Vagina (tissue), 2 donors: ENCODE results near the gene HLTF. TPM values are rescaled to one million over a fixed set of nuclear protein-coding genes. Genes with fewer than 3 reads are reported as not detected.

Experiments
- DNase-seq, 2 donors: peaks; one replicate each; pipeline ENCODE4 v3.0.0-alpha.2; 2017; ENCODE audit errors: extremely low spot score in 2 of 2
- H3K27ac ChIP-seq: fragments of 200-600 bp; sonication (generic); one replicate; pipeline ENCODE4 v1.5.1; 2019
- H3K27me3 ChIP-seq: fragments of 200-600 bp; sonication (generic); one replicate; pipeline ENCODE4 v1.5.1; 2019
- H3K36me3 ChIP-seq, 2 donors: fragments of 200-600 bp; sonication (generic); one replicate each; pipeline ENCODE4 v1.5.1; 2017 to 2019
- H3K4me1 ChIP-seq: fragments of 200-600 bp; sonication (generic); one replicate; pipeline ENCODE4 v1.5.1; 2019
- H3K4me3 ChIP-seq, 2 donors: fragments of 200-600 bp; sonication (generic); 1 replicate in 1 of 2; 2 replicates in 1 of 2; pipeline ENCODE4 v1.5.1; 2016 to 2019
- H3K9me3 ChIP-seq: fragments of 200-600 bp; sonication (generic); one replicate; pipeline ENCODE4 v1.5.1; 2019
- POLR2A ChIP-seq, 2 donors: fragments of 450-650 bp; IDR thresholded peaks; one replicate each; pipeline ENCODE4 v1.6.1; 2017; ENCODE audit warnings: antibody characterized with exemption in 2 of 2, mild to moderate bottlenecking in 2 of 2, moderate library complexity in 2 of 2
- POLR2AphosphoS5 ChIP-seq, 2 donors: sonication (generic); formaldehyde crosslinking; IDR thresholded peaks; one replicate each; pipeline ENCODE4 v1.9.0; 2017; ENCODE audit warnings: antibody characterized with exemption in 2 of 2, mild to moderate bottlenecking in 2 of 2, low read depth in 1 of 2; ENCODE audit not compliant: insufficient read depth in 1 of 2
- intact Hi-C: fragments of 100-400 bp; cut with DNase I; formaldehyde crosslinking; loops from one replicate; pipeline ENCODE4 v1.15.1; 2023
- total RNA-seq: library from RNA; depleted of rRNA; stranded (reverse); fragments of >200 nt; gene quantifications from one replicate; pipeline ENCODE4 v1.2.3, GENCODE V29; 2016
- TF ChIP-seq, protein P1 (sequence below), 3 experiments: fragments of 450-650 bp in 2 of 3; fragments of 200-600 bp in 1 of 3; sonication (generic) in 1 of 3; IDR thresholded peaks; one replicate each; pipeline ENCODE4 v1.5.1; 2017 to 2019; ENCODE audit warnings: antibody characterized with exemption in 3 of 3, mild to moderate bottlenecking in 2 of 3, moderate library complexity in 2 of 3

The HLTF gene
- total RNA-seq, 1 donor from 2014 or later = 27.0 TPM

DNA sequence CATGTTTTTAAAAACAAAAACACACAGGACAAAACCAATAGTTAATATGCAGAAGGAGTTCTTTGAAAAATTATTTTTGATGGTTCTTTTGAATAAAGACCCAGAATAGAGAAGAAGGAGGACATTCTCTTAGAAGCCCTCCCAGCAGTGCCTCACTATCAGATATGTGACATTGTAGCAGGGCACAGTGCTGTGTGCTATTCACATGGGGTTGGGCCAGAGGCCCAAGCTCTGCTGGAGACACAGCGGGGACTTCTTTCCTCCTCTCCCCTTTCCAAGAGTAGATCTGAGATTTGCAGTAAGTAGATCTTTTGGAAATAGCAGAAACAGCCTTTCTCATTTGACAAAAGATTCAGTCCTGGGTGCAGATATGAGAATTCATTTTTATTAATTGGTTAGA, 88.7 kb downstream of the HLTF start:
- no peak for TF ChIP-seq POLR2AphosphoS5 (IDR thresholded peaks at IDR 0.05; ENCODE audit: insufficient read depth in 1 of 2, low read depth in 1 of 2)
- TF ChIP-seq POLR2A (IDR thresholded peaks at IDR 0.05) = no peak
- TF ChIP-seq, protein P1, sequence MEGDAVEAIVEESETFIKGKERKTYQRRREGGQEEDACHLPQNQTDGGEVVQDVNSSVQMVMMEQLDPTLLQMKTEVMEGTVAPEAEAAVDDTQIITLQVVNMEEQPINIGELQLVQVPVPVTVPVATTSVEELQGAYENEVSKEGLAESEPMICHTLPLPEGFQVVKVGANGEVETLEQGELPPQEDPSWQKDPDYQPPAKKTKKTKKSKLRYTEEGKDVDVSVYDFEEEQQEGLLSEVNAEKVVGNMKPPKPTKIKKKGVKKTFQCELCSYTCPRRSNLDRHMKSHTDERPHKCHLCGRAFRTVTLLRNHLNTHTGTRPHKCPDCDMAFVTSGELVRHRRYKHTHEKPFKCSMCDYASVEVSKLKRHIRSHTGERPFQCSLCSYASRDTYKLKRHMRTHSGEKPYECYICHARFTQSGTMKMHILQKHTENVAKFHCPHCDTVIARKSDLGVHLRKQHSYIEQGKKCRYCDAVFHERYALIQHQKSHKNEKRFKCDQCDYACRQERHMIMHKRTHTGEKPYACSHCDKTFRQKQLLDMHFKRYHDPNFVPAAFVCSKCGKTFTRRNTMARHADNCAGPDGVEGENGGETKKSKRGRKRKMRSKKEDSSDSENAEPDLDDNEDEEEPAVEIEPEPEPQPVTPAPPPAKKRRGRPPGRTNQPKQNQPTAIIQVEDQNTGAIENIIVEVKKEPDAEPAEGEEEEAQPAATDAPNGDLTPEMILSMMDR (IDR thresholded peaks at IDR 0.05) = no peak
- Histone ChIP-seq H3K27me3 (no peaks in the 10 kb centered on the region), H3K9me3 (no peaks in the 10 kb centered on the region), H3K4me1 (peaks cover 13% of the 10 kb centered on the region), H3K27ac (no peak overlapping the region), H3K4me3 (no peak overlapping the region), H3K36me3 (peaks cover 0 to 34% of the 10 kb centered on the region in 2 donors)
- DNase-seq = no peak
- intact Hi-C loops = no loop called here

DNA sequence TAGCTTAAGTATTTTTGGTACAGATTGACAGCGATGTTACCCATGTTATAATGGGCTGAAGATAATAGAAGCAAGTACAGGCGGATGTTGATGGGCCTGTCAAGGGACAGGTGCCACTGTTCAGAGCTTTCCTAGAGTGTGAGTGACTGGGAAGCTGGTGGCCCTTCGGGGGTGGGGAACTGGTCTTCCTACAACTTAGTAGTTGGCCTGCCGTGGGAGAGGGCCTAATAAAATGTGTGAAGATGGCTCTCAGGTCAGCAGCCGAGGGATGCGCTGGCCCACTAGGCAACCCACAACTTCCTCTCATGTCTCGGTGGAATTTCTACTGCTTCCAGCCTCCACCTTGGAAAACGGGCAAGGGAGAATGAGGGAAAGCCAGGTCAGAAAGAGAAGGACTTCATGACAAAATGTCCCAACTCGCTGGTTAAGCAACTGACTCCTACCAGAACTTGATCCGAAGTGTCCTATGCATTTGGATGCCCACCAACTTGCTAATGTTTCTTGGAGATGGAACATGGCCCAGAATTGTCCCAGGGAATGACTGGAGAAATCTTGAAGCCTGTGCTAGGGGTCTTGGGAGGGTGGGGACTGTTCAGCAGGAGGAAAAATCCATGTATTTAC, 93.6 kb downstream of the HLTF start:
- Histone ChIP-seq H3K36me3 (peaks cover 0 to 23% of the 10 kb centered on the region in 2 donors), H3K4me1 (peaks cover 19% of the 10 kb centered on the region), H3K27ac (peak overlapping the region; percentile 96), H3K4me3 (peak overlapping the region; percentile 76 to 98), H3K27me3 (no peaks in the 10 kb centered on the region), H3K9me3 (no peaks in the 10 kb centered on the region)
- DNase-seq = no peak
- TF ChIP-seq, protein P1 (IDR thresholded peaks at IDR 0.05) = no peak
- TF ChIP-seq POLR2AphosphoS5 (IDR thresholded peaks at IDR 0.05; ENCODE audit: insufficient read depth in 1 of 2, low read depth in 1 of 2) (no peak), POLR2A (IDR thresholded peaks at IDR 0.05) (no peak)
- intact Hi-C loops = no loop called here

DNA sequence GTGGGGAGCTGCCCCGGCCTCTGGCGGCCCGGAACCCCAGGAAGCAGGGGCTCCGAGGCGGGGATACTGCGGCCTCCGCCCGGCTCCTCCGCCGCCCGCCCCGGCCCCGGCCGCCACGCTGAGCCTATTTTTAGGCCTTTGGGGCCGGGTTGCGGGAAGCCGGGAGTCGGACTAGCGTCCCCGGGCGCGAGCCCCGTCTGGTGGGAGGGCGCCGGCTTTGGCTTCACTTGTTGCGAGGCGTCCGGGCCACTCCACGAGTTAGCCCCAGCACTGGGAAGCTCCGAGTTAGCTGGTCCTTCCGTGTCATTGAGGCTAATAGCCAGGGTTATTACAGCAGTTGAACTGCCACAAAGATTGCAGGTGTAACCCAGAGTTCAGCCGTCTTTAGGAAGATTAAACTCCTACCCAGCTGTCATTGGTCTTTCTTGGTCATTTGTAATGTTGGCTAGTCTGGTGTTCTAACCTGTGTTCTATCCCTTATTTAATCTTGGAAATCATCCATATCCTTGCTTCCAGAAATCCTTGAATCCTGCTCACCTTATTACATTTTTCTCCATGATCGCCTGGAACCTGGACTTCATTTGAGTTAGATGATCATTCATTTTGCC, 94.2 kb downstream of the HLTF start:
- DNase-seq = no peak
- no peaks in the 10 kb centered on the region for H3K27me3 ChIP-seq
- peaks cover 0 to 20% of the 10 kb centered on the region in 2 donors for H3K36me3 ChIP-seq
- TF ChIP-seq POLR2AphosphoS5 (IDR thresholded peaks at IDR 0.05; ENCODE audit: insufficient read depth in 1 of 2, low read depth in 1 of 2) (peak in 1 of 2 donors; percentile 3), POLR2A (IDR thresholded peaks at IDR 0.05) (no peak)
- TF ChIP-seq, protein P1 (IDR thresholded peaks at IDR 0.05) = no peak
- peak overlapping the region; percentile 76 to 98 for H3K4me3 ChIP-seq
- intact Hi-C loops = no loop called here
- peaks cover 19% of the 10 kb centered on the region for H3K4me1 ChIP-seq
- peak overlapping the region; percentile 96 for H3K27ac ChIP-seq
- H3K9me3 ChIP-seq = no peaks in the 10 kb centered on the region

DNA sequence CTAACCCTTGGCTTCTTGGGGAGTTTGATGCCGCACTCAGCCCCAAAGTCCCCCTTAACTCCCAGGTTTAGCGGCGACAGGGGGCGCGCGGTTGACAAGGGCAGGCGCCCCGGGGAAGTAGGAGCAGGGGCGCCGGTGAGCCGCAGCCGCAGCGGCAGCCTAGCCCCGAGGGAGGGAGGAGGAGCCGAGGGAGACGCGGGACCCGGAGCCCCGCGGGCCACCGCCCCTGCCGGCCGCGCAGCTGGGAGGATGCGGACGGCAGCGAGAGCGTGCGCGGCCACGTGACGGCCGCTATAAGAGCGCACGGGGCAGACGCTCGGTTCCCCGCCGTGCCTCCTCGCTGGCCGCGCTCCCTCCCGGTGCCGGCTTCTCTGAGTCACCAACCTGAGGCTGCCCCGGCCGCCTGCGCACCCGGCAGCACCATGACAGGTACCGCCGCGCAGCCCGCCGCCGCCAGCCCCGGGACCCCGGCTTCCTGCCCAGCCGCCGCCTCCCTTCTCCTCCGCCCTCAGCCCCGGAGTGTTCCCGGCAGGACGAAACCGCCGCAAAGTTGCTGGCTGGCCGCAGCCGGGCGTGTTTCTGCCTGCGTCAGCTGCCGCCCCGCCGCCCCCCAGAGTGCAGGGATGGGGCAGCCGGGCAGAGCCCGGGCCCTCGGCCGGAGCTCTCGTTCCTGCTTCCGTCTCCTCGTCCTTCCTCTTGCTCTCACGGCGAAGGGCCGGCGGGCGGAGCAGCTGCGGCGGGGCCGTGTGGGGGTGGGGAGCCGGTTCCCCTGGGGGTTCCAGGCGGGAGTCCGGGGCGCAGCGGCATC, 94.9 kb downstream of the HLTF start, which contains the start of gene GYG1:
Gene GYG1, plus strand, starts transcription at position 322 of the 808 bp plus-strand sequence. Its CDS starts 101 bp downstream, at position 423.
- no peaks in the 10 kb centered on the region for H3K27me3 ChIP-seq
- H3K4me3 ChIP-seq = peak within 1 kb of the TSS; percentile 76 to 98
- peak within 1 kb of the TSS; percentile 96 for H3K27ac ChIP-seq
- H3K9me3 ChIP-seq = no peaks in the 10 kb centered on the region
- DNase-seq = no peak
- peaks cover 19% of the 10 kb centered on the region for H3K4me1 ChIP-seq
- H3K36me3 ChIP-seq = peaks cover 0 to 15% of the 10 kb centered on the region in 2 donors
- TF ChIP-seq POLR2AphosphoS5 (IDR thresholded peaks at IDR 0.05; ENCODE audit: insufficient read depth in 1 of 2, low read depth in 1 of 2) (peak in 1 of 2 donors; percentile 50), POLR2A (IDR thresholded peaks at IDR 0.05) (peak in 1 of 2 donors; percentile 68)
- TF ChIP-seq, protein P1 (IDR thresholded peaks at IDR 0.05) = peak in 1 of 3 experiments; percentile 11
- intact Hi-C loops = no loop called here
